Small intestine (tissue), 7 donors: ENCODE measurements around the gene ZNF787. TPM values are rescaled to one million over a fixed set of nuclear protein-coding genes. Genes with fewer than 3 reads are reported as not detected.

Source experiments
- DNase-seq, 2 donors: peaks; one replicate each; pipeline versions ENCODE4 v3.0.0 to v3.0.0-alpha.2; 2013
- FAIRE-seq: peaks from 2 replicates; lab custom pipeline; 2012; peaks lifted over from hg19 to GRCh38; lab: Jason Lieb, UNC
- H3K27ac ChIP-seq, 3 donors: one replicate each; pipeline ENCODE4 v1.5.1; 2013; ENCODE audit warnings: low read length in 2 of 3, mild to moderate bottlenecking in 2 of 3, control low read depth in 1 of 3, inconsistent platforms in 1 of 3, low read depth in 1 of 3, moderate library complexity in 1 of 3
- H3K27me3 ChIP-seq, 3 donors: one replicate each; pipeline ENCODE4 v1.6.1; 2013; ENCODE audit warnings: low read length in 3 of 3, inconsistent platforms in 1 of 3; ENCODE audit not compliant: control insufficient read depth in 3 of 3, insufficient read depth in 3 of 3
- H3K36me3 ChIP-seq, 3 donors: one replicate each; pipeline ENCODE4 v1.6.1; 2013; ENCODE audit warnings: low read length in 3 of 3, inconsistent platforms in 1 of 3, low read depth in 1 of 3, mild to moderate bottlenecking in 1 of 3, moderate library complexity in 1 of 3; ENCODE audit not compliant: control insufficient read depth in 3 of 3, insufficient read depth in 2 of 3
- H3K4me1 ChIP-seq, 3 donors: one replicate each; pipeline ENCODE4 v1.6.1; 2013; ENCODE audit warnings: low read length in 2 of 3, inconsistent platforms in 1 of 3, low read depth in 1 of 3, mild to moderate bottlenecking in 1 of 3, moderate library complexity in 1 of 3; ENCODE audit not compliant: control insufficient read depth in 3 of 3, insufficient read depth in 2 of 3
- H3K4me3 ChIP-seq, 3 donors: one replicate each; pipeline ENCODE4 v1.5.1; 2013; ENCODE audit warnings: low read length in 3 of 3, control low read depth in 1 of 3, inconsistent platforms in 1 of 3, low read depth in 1 of 3, mild to moderate bottlenecking in 1 of 3, moderate library complexity in 1 of 3
- H3K9me3 ChIP-seq, 2 donors: one replicate each; pipeline ENCODE4 v1.6.1; 2013; ENCODE audit warnings: low read depth in 1 of 2, low read length in 1 of 2; ENCODE audit not compliant: control insufficient read depth in 2 of 2, insufficient read depth in 1 of 2
- WGBS, 3 donors: extraction: QIAGEN DNeasy Blood & Tissue Kit; methylation state at CpG; one replicate each; pipeline ENCODE4 v1.1.7; 2013; 5-methylcytosine and 5-hydroxymethylcytosine counted together
- polyA plus RNA-seq, 4 donors: library from polyadenylated mRNA; stranded (reverse) in 3 of 4; unstranded in 1 of 4; fragments of 200-250 nt in 3 of 4; fragments of 120-200 nt in 1 of 4; gene quantifications; one replicate each; pipeline versions ENCODE4 v1.2.1 to v1.2.3, GENCODE V29; 2013
- donor health status: healthy with polysubstance abuse.
- donor health status: control.
- donor health status: control.
- donor health status: Bipolar disorder and iron deficiency.
- donor health status: healthy.

The ZNF787 gene
- polyA plus RNA-seq, 4 donors, result 29.9 to 34.9 (median 31.8) TPM

DNA sequence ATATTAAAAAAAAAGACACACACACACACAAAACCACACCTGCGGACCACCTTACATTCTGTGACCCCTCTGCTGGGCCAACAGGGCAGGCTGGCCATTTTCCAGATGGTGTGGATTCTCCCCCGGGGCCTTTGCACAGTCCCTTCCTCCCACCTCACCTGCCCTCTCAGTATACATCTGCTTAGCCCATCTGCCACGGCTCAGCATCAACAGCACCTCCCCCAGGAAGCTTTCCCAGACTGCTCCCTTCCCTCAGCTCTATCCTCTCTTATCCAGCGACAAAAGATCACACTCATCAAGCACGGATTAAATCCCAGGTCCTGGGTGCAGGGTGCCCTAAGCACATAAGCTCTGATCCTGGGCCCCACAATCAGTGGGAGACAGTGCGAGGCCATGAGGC, 4.5 kb downstream of the ZNF787 start:
- Histone ChIP-seq H3K4me1 (peaks cover 12 to 37% (median 20%) of the 10 kb centered on the region in 3 donors), H3K36me3 (peaks cover 0 to 59% (median 0%) of the 10 kb centered on the region in 3 donors), H3K27ac (no peak overlapping the region), H3K27me3 (no peaks in the 10 kb centered on the region), H3K4me3 (no peak overlapping the region), H3K9me3 (no peaks in the 10 kb centered on the region)
- 81 to 88% (median 88%) methylated on average over 6 of the region's 6 CpGs for WGBS, 3 donors
- DNase-seq (no peak), FAIRE-seq (no peak)

GRCh38 chr19:56115490-56115889, 5.6 kb downstream of the ZNF787 start:
- Histone ChIP-seq H3K4me3 (no peak overlapping the region), H3K27ac (no peak overlapping the region), H3K9me3 (no peaks in the 10 kb centered on the region), H3K36me3 (peaks cover 0 to 68% (median 0%) of the 10 kb centered on the region in 3 donors), H3K4me1 (peaks cover 12 to 47% (median 28%) of the 10 kb centered on the region in 3 donors), H3K27me3 (no peaks in the 10 kb centered on the region)
- DNase-seq (no peak), FAIRE-seq (no peak)
- WGBS, 3 donors, result 92 to 96% (median 93%) methylated on average over 18 to 21 of the region's 21 CpGs

DNA sequence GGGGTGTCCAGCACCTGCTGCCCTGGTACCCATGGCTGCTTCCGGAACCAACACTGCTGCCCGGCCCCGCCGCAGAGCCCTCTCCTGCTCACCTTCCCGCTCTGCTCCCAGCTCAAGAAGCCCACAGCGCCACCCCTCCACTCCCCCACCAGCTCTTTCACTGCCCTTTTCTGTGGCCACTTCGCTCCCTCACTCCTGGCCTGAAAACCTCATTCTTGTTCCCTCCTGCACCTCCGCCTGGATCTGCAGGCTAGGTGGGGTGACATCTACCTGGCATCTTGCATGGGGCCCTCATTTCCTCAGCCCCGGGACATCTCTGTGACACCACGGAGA, 6.4 kb downstream of the ZNF787 start:
- DNase-seq (no peak), FAIRE-seq (no peak)
- no peak overlapping the region for H3K27ac ChIP-seq

DNA sequence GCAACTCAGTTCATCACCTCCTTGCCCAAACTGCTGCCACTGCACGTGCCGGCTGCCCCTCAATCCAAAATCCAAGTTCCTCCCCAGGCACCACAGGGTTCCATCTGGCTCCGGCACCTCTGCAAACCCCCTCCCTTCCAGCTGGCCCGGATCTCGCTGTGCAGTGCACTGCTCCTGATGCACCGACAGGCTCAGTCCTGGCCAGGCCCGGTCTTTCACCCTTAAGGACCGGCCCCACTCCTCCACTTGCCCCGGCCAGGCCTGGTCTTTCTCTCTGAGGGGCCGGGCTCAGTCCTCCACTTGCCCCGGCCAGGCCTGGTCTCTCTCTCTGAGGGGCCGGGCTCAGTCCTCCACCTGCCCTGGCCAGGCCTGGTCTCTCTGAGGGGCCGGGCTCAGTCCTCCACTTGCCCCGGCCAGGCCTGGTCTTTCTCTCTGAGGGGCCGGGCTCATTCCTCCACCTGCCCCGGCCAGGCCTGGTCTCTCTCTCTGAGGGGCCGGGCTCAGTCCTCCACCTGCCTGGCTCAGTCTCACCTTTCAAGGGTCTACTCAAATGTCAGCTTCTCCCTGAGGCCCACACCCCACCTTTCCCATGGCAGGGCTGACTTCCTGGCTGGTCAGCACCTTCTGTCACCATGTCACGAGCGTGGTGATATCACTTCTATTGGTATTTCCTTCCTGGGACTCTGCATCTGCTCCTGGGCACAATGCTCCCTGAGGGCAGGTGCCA, 6.9 kb downstream of the ZNF787 start:
- Histone ChIP-seq H3K9me3 (no peaks in the 10 kb centered on the region), H3K36me3 (peaks cover 0 to 62% (median 0%) of the 10 kb centered on the region in 3 donors), H3K27me3 (no peaks in the 10 kb centered on the region), H3K27ac (no peak overlapping the region), H3K4me3 (no peak overlapping the region), H3K4me1 (peaks cover 12 to 52% (median 26%) of the 10 kb centered on the region in 3 donors)
- no peak for DNase-seq
- FAIRE-seq, result no peak
- 80 to 88% (median 81%) methylated on average over 14 to 19 of the region's 19 CpGs for WGBS, 3 donors

More for the DNA sequence above, 6.4 kb downstream of the ZNF787 start:
- H3K9me3 ChIP-seq, result no peaks in the 10 kb centered on the region
- no peak overlapping the region for H3K4me3 ChIP-seq
- 89 to 90% (median 89%) methylated on average over 6 to 10 of the region's 10 CpGs for WGBS, 3 donors
- peaks cover 12 to 53% (median 28%) of the 10 kb centered on the region in 3 donors for H3K4me1 ChIP-seq
- peaks cover 0 to 67% (median 0%) of the 10 kb centered on the region in 3 donors for H3K36me3 ChIP-seq
- H3K27me3 ChIP-seq, result no peaks in the 10 kb centered on the region

DNA sequence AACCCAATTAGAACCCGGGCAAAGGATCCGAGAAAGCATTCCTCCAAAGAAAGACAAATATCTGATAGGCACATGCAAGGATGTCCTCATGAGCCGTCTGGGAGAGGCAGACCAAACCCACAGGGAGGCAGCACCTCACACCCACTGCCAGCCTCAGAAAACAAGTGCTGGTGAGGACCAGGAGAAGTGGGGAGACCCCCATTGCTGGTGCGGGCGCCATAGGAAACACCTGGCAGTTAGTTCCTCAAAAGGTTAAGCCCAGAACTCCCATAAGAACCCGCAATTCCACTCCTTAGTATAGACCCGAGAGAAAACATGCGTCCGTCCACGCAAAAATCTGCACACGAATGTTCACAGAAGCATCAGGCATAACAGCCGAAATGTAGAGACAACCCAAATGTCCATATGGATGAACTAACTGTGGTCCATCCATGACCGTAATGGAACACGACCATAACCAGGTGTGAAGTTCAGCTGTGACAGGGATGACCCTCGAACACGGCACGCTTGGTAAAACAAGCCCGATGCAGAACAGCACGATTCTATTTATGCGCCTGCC, 7.9 kb downstream of the ZNF787 start:
- Histone ChIP-seq H3K36me3 (peaks cover 0 to 61% (median 0%) of the 10 kb centered on the region in 3 donors), H3K27ac (peak overlapping the region in 1 of 3 donors; percentile 25), H3K4me1 (peaks cover 5 to 55% (median 27%) of the 10 kb centered on the region in 3 donors), H3K9me3 (no peaks in the 10 kb centered on the region), H3K4me3 (no peak overlapping the region), H3K27me3 (no peaks in the 10 kb centered on the region)
- 62 to 68% (median 66%) methylated on average over 20 of the region's 20 CpGs for WGBS, 3 donors
- FAIRE-seq (no peak), DNase-seq (no peak)

GRCh38 chr19:56112313-56112709, 8.8 kb downstream of the ZNF787 start:
- peaks cover 3 to 55% (median 31%) of the 10 kb centered on the region in 3 donors for H3K4me1 ChIP-seq
- DNase-seq (peak in 1 of 2 donors; percentile 19), FAIRE-seq (no peak)
- H3K27ac ChIP-seq, result peak overlapping the region; percentile 24 to 91 (median 69)
- 10 to 34% (median 29%) methylated on average over 10 of the region's 10 CpGs for WGBS, 3 donors
- H3K27me3 ChIP-seq, result no peaks in the 10 kb centered on the region
- peaks cover 0 to 53% (median 0%) of the 10 kb centered on the region in 3 donors for H3K36me3 ChIP-seq
- H3K4me3 ChIP-seq, result no peak overlapping the region
- no peaks in the 10 kb centered on the region for H3K9me3 ChIP-seq

DNA sequence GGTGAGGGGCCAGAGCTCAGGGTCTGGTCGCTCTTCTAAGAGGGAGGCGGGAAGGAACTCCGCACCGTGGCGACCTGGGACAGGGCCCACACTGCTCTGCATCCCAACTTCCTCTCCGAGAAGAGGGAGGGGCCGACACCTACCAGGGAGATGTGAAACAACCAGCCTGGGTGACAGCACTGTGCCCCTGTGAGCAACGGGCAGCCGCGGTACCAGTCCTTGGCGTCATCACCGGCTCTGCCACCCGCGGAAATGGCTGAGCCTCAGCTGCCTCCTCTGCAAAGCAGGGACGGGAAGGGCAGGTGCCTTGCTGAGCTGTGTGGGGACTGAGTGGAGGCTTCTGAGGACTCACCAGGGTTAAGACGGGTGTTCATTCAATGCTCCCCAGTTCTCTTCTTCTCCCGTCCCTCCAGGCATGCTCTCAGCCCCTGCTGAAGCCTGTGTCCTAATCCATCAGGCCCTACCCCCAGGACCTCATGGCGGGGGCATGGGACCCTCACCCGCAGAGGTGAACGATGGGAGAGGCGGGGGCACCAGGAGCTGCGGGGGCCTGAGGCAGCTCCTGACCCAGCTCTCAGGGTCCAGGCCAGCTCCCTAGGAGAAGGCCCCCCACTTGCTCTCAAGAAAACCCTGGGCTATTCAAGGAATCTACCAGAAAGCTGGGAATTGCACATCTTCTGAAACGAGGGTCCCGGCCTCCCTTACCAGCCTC, 9.3 kb downstream of the ZNF787 start:
- Histone ChIP-seq H3K27ac (peak overlapping the region; percentile 49 to 91 (median 69)), H3K36me3 (peaks cover 0 to 55% (median 0%) of the 10 kb centered on the region in 3 donors), H3K9me3 (no peaks in the 10 kb centered on the region), H3K4me1 (peaks cover 3 to 53% (median 31%) of the 10 kb centered on the region in 3 donors), H3K4me3 (no peak overlapping the region), H3K27me3 (no peaks in the 10 kb centered on the region)
- DNase-seq (peak; percentile 49 to 88), FAIRE-seq (no peak)
- WGBS, 3 donors, result 15 to 30% (median 27%) methylated on average over 24 of the region's 24 CpGs
